Measurements from ENCODE around the gene FUCA2.

GRCh38 chr6:143449082-143449713 lies 62.3 kb downstream of the FUCA2 start:
- no peak for TF ChIP-seq CTCF (IDR thresholded peaks at IDR 0.05)
- TF ChIP-seq EP300 (IDR thresholded peaks at IDR 0.05) = no peak
